ENCODE results near the gene EXD2. TPM values are rescaled to one million over a fixed set of nuclear protein-coding genes. Genes with fewer than 3 reads are reported as not detected.
"Not testable (repeated sequence)": the region's sequence is repeated elsewhere in the genome, so short reads cannot be mapped to it uniquely, and the experiment has no call there.

The EXD2 gene
- total RNA-seq, 3 donors from 2014 or later: 20.9 to 28.6 (median 27.2) TPM

DNA sequence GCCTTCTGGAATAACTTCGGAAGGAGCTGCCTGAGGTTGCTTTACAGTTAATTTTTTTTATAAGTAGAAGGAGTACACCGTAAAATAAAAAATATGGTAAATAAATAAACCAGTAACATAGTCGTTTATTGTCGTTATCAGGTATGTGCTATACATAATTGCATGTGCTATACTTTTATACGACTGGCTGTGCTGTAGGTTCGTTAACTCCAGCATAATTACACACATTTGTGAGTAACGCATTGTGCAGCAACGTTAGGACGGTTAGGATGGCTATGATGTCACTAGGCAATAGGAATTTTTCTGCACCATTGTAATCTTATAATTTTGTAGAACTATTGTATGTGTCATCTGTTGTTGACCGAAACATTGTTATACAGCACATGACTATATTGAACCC lies 8.5 kb downstream of the EXD2 start:
- Histone ChIP-seq H3K9me3 (no peaks in the 10 kb centered on the region), H3K4me3 (no peak overlapping the region), H3K36me3 (ENCODE audit: low read depth) (no peaks in the 10 kb centered on the region), H3K4me1 (ENCODE audit: low read depth) (peaks cover 22% of the 10 kb centered on the region)
- ATAC-seq: peak; percentile 94
- TF ChIP-seq, protein P1, sequence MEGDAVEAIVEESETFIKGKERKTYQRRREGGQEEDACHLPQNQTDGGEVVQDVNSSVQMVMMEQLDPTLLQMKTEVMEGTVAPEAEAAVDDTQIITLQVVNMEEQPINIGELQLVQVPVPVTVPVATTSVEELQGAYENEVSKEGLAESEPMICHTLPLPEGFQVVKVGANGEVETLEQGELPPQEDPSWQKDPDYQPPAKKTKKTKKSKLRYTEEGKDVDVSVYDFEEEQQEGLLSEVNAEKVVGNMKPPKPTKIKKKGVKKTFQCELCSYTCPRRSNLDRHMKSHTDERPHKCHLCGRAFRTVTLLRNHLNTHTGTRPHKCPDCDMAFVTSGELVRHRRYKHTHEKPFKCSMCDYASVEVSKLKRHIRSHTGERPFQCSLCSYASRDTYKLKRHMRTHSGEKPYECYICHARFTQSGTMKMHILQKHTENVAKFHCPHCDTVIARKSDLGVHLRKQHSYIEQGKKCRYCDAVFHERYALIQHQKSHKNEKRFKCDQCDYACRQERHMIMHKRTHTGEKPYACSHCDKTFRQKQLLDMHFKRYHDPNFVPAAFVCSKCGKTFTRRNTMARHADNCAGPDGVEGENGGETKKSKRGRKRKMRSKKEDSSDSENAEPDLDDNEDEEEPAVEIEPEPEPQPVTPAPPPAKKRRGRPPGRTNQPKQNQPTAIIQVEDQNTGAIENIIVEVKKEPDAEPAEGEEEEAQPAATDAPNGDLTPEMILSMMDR (IDR thresholded peaks at IDR 0.05): no peak
- no peak for DNase-seq
- intact Hi-C loops (cut with DNase I, micrococcal nuclease): no loop called here

DNA sequence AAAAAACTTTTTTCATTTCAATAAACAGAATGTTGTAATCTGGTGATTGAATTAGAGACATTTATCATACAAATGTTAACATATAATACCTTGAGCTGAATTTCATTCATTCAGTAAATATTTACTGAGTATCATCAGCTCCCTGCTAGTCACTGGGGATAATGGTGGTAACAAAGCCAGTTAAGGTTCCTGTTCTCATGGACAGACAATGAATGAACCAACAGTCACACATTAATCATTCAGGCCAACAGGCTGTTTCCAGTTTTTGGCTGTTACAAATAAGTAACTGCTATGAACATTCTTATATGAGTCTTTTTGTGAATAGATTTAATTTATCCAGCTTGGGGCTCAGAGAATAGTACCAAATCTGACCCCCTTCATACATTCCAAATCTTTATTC lies 13.5 kb downstream of the EXD2 start:
- H3K4me1 ChIP-seq (ENCODE audit: low read depth): peaks cover 28% of the 10 kb centered on the region
- no peaks in the 10 kb centered on the region for H3K9me3 ChIP-seq
- TF ChIP-seq, protein P1 (IDR thresholded peaks at IDR 0.05): no peak
- intact Hi-C loops (cut with DNase I, micrococcal nuclease): no loop called here
- no peak overlapping the region for H3K4me3 ChIP-seq
- no peak for ATAC-seq
- no peaks in the 10 kb centered on the region for H3K36me3 ChIP-seq (ENCODE audit: low read depth)
- no peak for DNase-seq

DNA sequence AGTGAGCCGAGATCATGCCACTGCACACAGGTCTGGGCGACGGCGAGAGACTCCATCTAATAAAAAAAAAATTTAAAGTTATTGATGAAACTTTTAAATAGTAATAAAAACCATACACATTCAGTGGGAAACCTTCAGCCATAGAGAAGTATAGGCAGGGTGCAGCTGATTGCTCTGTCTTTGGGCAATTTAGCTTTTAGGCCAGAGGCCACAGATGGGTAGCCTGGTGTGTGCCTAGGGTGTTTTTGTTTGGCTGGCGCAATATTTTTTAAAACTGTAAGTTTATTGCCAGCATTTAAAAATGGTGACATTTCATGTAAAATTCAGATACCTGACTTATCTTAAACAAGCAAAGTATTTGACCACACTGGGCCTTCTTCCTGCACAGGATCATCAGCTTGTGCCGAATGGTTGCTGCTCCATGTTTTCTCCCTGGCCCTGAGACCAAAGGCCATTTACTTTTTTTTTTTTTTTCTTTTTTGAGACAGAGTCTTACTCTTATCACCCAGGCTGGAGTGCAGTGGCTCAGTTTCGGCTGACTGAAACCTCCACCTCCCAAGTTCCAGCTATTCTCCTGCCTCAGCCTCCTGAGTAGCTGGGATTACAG lies 16.2 kb downstream of the EXD2 start:
- intact Hi-C loops (cut with DNase I, micrococcal nuclease): no loop called here
- H3K4me1 ChIP-seq (ENCODE audit: low read depth): peaks cover 21% of the 10 kb centered on the region
- no peaks in the 10 kb centered on the region for H3K36me3 ChIP-seq (ENCODE audit: low read depth)
- H3K4me3 ChIP-seq: no peak overlapping the region
- TF ChIP-seq, protein P1 (IDR thresholded peaks at IDR 0.05): no peak
- DNase-seq (no peak), ATAC-seq (peak; percentile 58)
- H3K9me3 ChIP-seq: no peaks in the 10 kb centered on the region

DNA sequence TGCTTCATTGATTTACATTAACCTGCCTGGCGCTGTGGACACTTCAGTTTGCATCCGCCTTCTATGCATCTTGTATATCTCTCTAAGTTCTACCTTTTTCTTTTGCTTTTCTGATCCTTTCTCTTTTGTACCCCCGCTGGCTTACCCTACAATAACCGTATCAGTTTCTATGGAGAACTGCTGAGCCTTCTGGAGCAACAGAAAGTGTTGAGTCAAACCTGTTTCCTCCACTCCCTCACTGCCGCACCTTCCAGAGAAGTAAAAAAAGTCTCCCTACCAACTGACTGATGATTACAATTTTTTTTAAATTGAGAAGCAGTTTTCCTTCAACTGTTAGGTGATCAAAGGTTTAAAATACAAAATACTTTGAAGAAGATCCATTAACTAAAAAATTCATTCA lies 17.4 kb downstream of the EXD2 start:
- ATAC-seq: peak; percentile 78

DNA sequence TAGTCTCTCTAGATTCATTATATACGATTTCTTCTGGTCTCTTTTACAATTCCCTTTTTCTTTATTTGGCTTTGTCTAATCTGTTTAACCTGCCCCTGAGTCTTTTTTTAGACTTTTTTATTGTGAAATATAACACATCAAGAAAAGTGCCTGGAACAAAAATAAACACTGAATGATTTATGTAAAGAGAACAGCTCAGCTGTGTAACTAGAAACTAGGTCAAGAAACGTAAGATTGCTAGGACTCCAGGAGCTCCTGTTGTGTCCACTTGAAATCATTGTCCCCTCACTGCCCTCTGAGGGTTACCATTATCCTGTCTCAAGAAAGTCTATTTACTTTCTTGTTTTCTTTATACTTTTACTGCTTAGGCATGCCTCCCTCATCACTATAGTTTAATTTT lies 23.1 kb downstream of the EXD2 start:
- intact Hi-C loops (cut with DNase I, micrococcal nuclease): no loop called here
- DNase-seq: no peak

More for the DNA sequence above, 17.4 kb downstream of the EXD2 start:
- peak in 1 of 3 donors; percentile 17 for DNase-seq
- TF ChIP-seq, protein P1 (IDR thresholded peaks at IDR 0.05): no peak
- Histone ChIP-seq H3K4me3 (no peak overlapping the region), H3K4me1 (ENCODE audit: low read depth) (peaks cover 21% of the 10 kb centered on the region), H3K9me3 (no peaks in the 10 kb centered on the region), H3K36me3 (ENCODE audit: low read depth) (no peaks in the 10 kb centered on the region)
- intact Hi-C loops (cut with DNase I, micrococcal nuclease): no loop called here

DNA sequence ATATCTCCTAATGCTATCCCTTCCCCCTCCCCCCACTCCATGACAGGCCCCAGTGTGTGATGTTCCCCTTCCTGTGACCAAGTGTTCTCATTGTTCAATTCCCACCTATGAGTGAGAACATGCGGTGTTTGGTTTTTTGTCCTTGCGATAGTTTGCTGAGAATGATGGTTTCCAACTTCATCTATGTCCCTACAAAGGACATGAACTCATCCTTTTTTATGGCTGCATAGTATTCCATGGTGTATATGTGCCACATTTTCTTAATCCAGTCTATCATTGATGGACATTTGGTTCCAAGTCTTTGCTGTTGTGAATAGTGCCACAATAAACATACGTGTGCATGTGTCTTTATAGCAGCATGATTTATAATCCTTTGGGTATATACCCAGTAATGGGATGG lies 26.4 kb downstream of the EXD2 start:
- H3K4me3 ChIP-seq; H3K36me3 ChIP-seq (ENCODE audit: low read depth); ATAC-seq; DNase-seq; H3K9me3 ChIP-seq; H3K4me1 ChIP-seq (ENCODE audit: low read depth); intact Hi-C loops (cut with DNase I, micrococcal nuclease): not testable (repeated sequence)

More for the DNA sequence above, 23.1 kb downstream of the EXD2 start:
- no peaks in the 10 kb centered on the region for H3K36me3 ChIP-seq (ENCODE audit: low read depth)
- H3K4me1 ChIP-seq (ENCODE audit: low read depth): peaks cover 10% of the 10 kb centered on the region
- no peaks in the 10 kb centered on the region for H3K9me3 ChIP-seq
- ATAC-seq: no peak
- TF ChIP-seq, protein P1 (IDR thresholded peaks at IDR 0.05): no peak
- no peak overlapping the region for H3K4me3 ChIP-seq

Measured in mucosa of descending colon (tissue), 3 donors.